Measurements from ENCODE around the gene AMMECR1. TPM values are rescaled to one million over a fixed set of nuclear protein-coding genes. Genes with fewer than 3 reads are reported as not detected.
"Not testable (repeated sequence)": the region's sequence is repeated elsewhere in the genome, so short reads cannot be mapped to it uniquely, and the experiment has no call there.

Gene AMMECR1
- total and polyA plus RNA-seq, 5 experiments from 2014 or later: 4.7 to 12.1 (median 6.6) TPM

- peaks cover 0 to 21% (median 0%) of the 10 kb centered on the region in 3 donors for H3K36me3 Mint-ChIP-seq
- H3K27ac Mint-ChIP-seq, H3K9me3 Mint-ChIP-seq, H3K4me3 Mint-ChIP-seq, ATAC-seq, H3K27me3 Mint-ChIP-seq, DNase-seq, POLR2A ChIA-PET: not testable (repeated sequence)
- H3K4me1 Mint-ChIP-seq: peaks cover 5 to 13% (median 7%) of the 10 kb centered on the region in 4 donors
These were observed 163.6 kb downstream of the AMMECR1 start for GRCh38 chrX:110154328-110154727.

GRCh38 chrX:110153896-110154295, 164.0 kb downstream of the AMMECR1 start:
- peaks cover under 1 to 9% (median 3%) of the 10 kb centered on the region in 4 donors for H3K4me1 Mint-ChIP-seq
- POLR2A ChIA-PET: no interaction called here

GRCh38 chrX:110153244-110153643, 164.6 kb downstream of the AMMECR1 start:
- no peak for ATAC-seq

More at GRCh38 chrX:110153896-110154295, 164.0 kb downstream of the AMMECR1 start:
- no peak for ATAC-seq
- no peaks in the 10 kb centered on the region for H3K27me3 Mint-ChIP-seq
- H3K4me3 Mint-ChIP-seq: no peak overlapping the region
- H3K27ac Mint-ChIP-seq: no peak overlapping the region
- H3K36me3 Mint-ChIP-seq: peaks cover 0 to 23% (median 0%) of the 10 kb centered on the region in 3 donors
- DNase-seq: no peak
- no peaks in the 10 kb centered on the region for H3K9me3 Mint-ChIP-seq

DNA sequence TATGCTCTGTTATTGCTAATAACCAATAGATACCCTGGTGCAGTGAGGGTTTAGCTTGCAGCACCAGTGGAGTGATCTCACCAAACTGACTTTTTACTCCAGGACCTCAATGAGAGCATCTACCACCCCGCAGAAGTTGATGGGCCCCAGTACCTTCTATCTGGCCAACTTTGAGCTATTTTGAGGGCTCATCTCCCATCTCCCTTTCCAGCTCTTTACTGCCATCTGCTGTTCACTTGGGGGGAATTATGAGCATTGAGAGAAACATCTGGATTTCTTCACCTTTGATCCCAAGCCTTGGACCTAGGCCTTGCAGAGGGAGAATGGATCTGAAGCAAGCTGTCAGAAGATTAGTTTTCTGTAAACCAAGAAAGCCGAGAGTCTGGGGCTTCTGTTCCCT, 171.4 kb downstream of the AMMECR1 start:
- no peak overlapping the region for H3K4me3 Mint-ChIP-seq
- peaks cover 0 to 23% (median 0%) of the 10 kb centered on the region in 3 donors for H3K36me3 Mint-ChIP-seq

More at GRCh38 chrX:110153244-110153643, 164.6 kb downstream of the AMMECR1 start:
- DNase-seq: no peak
- Mint-ChIP-seq H3K9me3 (no peaks in the 10 kb centered on the region), H3K27ac (peak overlapping the region in 1 of 10 donors; percentile 43), H3K4me1 (peaks cover 0 to 8% (median 3%) of the 10 kb centered on the region in 4 donors), H3K27me3 (no peaks in the 10 kb centered on the region), H3K36me3 (peaks cover 0 to 28% (median 0%) of the 10 kb centered on the region in 3 donors), H3K4me3 (no peak overlapping the region)
- POLR2A ChIA-PET: no interaction called here

GRCh38 chrX:110145854-110146253, 172.0 kb downstream of the AMMECR1 start:
- H3K36me3 Mint-ChIP-seq: peaks cover 0 to 23% (median 0%) of the 10 kb centered on the region in 3 donors
- peak in 1 of 2 donors; percentile 42 for ATAC-seq
- peaks cover 0 to 6% (median 2%) of the 10 kb centered on the region in 4 donors for H3K4me1 Mint-ChIP-seq
- no peaks in the 10 kb centered on the region for H3K27me3 Mint-ChIP-seq
- POLR2A ChIA-PET: no interaction called here
- no peak overlapping the region for H3K4me3 Mint-ChIP-seq
- H3K9me3 Mint-ChIP-seq: no peaks in the 10 kb centered on the region
- peak overlapping the region in 1 of 10 donors; percentile 13 for H3K27ac Mint-ChIP-seq
- peak in 2 of 10 donors; percentile 14 to 21 for DNase-seq

More for the DNA sequence above, 171.4 kb downstream of the AMMECR1 start:
- Mint-ChIP-seq H3K4me1 (peaks cover 0 to 6% (median 2%) of the 10 kb centered on the region in 4 donors), H3K9me3 (no peaks in the 10 kb centered on the region), H3K27me3 (no peaks in the 10 kb centered on the region), H3K27ac (no peak overlapping the region)
- POLR2A ChIA-PET: no interaction called here
- ATAC-seq: peak; percentile 38 to 42
- peak in 7 of 10 donors; percentile 3 to 39 (median 18) for DNase-seq

- Mint-ChIP-seq H3K36me3 (peaks cover 0 to 23% (median 0%) of the 10 kb centered on the region in 3 donors), H3K4me3 (no peak overlapping the region), H3K27me3 (no peaks in the 10 kb centered on the region), H3K4me1 (peaks cover 0 to 6% (median 2%) of the 10 kb centered on the region in 4 donors), H3K27ac (no peak overlapping the region), H3K9me3 (no peaks in the 10 kb centered on the region)
- ATAC-seq (no peak), DNase-seq (no peak)
- POLR2A ChIA-PET: no interaction called here
These were observed 172.6 kb downstream of the AMMECR1 start for GRCh38 chrX:110145311-110145710.

Other genes with a start within 250 kb of the AMMECR1 start
- not detected for gene RTL9, start 40.8 kb upstream of the AMMECR1 start, total RNA-seq
- gene RTL9, start 40.8 kb upstream of the AMMECR1 start, polyA plus RNA-seq: not detected

All from naive thymus-derived CD8-positive, alpha-beta T cell (primary cell).